ENCODE results near the gene AMZ1. TPM values are rescaled to one million over a fixed set of nuclear protein-coding genes. Genes with fewer than 3 reads are reported as not detected.
"Not testable (repeated sequence)": the region's sequence is repeated elsewhere in the genome, so short reads cannot be mapped to it uniquely, and the experiment has no call there.

Gene AMZ1
- total RNA-seq, 1 donor from 2014 or later: 1.2 TPM

DNA sequence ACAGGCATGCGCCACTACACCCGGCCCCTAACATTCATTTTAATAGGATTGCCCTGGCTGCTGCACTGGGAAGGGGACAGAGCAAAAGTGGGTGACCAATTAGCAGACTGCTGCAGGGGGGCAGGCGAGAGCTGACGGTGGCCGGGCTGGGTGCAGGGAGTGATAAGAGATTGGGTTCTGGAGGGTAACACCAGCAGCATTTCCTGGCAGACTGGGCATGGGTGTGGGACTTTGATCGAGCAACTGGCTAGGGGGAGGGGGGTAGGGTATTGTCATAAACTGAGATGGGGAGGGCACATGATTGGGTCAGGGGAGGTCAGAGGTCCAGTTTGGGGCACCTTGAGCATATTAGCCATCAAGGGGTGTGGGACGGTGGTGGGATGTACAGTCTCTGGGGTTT lies 20.2 kb upstream of the AMZ1 start:
- H3K27ac Mint-ChIP-seq: no peak overlapping the region
- no peak for DNase-seq (ENCODE audit: extremely low spot score, unreplicated experiment)
- H3K36me3 Mint-ChIP-seq: no peaks in the 10 kb centered on the region
- TF ChIP-seq, protein P1, sequence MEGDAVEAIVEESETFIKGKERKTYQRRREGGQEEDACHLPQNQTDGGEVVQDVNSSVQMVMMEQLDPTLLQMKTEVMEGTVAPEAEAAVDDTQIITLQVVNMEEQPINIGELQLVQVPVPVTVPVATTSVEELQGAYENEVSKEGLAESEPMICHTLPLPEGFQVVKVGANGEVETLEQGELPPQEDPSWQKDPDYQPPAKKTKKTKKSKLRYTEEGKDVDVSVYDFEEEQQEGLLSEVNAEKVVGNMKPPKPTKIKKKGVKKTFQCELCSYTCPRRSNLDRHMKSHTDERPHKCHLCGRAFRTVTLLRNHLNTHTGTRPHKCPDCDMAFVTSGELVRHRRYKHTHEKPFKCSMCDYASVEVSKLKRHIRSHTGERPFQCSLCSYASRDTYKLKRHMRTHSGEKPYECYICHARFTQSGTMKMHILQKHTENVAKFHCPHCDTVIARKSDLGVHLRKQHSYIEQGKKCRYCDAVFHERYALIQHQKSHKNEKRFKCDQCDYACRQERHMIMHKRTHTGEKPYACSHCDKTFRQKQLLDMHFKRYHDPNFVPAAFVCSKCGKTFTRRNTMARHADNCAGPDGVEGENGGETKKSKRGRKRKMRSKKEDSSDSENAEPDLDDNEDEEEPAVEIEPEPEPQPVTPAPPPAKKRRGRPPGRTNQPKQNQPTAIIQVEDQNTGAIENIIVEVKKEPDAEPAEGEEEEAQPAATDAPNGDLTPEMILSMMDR (conservative IDR thresholded peaks at IDR 0.05): no peak
- peaks cover 14% of the 10 kb centered on the region for H3K27me3 Mint-ChIP-seq
- H3K9me3 Mint-ChIP-seq: no peaks in the 10 kb centered on the region
- no peak overlapping the region for H3K4me3 Mint-ChIP-seq
- H3K4me1 Mint-ChIP-seq (ENCODE audit: unreplicated experiment): no peaks in the 10 kb centered on the region

DNA sequence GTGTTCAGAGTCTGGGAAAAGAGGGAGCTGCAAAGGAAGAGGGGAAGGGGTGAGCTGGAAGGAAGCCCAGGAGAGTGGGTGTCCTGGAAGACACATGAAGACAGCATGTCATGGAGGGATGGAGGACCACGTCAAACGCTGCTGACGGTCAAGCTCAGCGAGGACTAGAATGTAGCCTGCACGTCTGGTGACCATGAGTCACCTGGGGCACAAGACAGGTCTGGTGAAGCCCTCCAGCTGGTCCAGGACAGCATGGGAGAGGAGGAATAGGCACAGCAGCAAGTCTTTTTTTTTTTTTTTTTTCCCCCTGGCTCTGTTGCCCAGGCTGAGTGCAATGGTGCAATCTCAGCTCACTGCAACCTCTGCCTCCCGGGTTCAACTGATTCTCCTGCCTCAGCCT lies 19.6 kb upstream of the AMZ1 start:
- Mint-ChIP-seq H3K9me3 (no peaks in the 10 kb centered on the region), H3K27me3 (peaks cover 14% of the 10 kb centered on the region), H3K4me3 (peak overlapping the region; percentile 5), H3K27ac (no peak overlapping the region), H3K4me1 (ENCODE audit: unreplicated experiment) (no peaks in the 10 kb centered on the region), H3K36me3 (no peaks in the 10 kb centered on the region)
- DNase-seq (ENCODE audit: extremely low spot score, unreplicated experiment): no peak
- TF ChIP-seq, protein P1 (conservative IDR thresholded peaks at IDR 0.05): no peak

DNA sequence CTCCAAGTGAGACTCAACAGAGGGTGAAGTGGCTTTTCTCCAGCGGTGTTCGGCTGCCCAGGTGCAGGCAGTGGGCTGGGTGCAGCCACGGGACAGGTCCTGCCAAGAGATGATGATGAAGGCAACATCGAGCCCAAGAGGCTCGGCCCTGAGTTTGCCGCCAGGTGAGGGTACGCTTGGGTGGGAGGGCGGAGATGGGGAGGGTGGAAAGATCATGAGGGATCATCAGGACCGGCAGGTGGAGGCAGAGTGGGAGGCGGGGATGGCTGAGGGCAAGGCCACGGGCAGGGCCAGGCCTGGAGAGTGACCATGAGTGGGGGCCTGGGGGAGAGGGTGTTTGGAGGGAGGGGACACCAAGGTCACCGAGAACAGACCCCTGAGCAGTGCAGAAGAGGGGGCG lies 17.8 kb upstream of the AMZ1 start:
- no peak for DNase-seq (ENCODE audit: extremely low spot score, unreplicated experiment)
- Mint-ChIP-seq H3K9me3 (peaks cover 5% of the 10 kb centered on the region), H3K27ac (peak overlapping the region; percentile 64), H3K27me3 (peaks cover 14% of the 10 kb centered on the region), H3K4me1 (ENCODE audit: unreplicated experiment) (no peaks in the 10 kb centered on the region), H3K36me3 (no peaks in the 10 kb centered on the region), H3K4me3 (no peak overlapping the region)
- TF ChIP-seq, protein P1 (conservative IDR thresholded peaks at IDR 0.05): no peak

DNA sequence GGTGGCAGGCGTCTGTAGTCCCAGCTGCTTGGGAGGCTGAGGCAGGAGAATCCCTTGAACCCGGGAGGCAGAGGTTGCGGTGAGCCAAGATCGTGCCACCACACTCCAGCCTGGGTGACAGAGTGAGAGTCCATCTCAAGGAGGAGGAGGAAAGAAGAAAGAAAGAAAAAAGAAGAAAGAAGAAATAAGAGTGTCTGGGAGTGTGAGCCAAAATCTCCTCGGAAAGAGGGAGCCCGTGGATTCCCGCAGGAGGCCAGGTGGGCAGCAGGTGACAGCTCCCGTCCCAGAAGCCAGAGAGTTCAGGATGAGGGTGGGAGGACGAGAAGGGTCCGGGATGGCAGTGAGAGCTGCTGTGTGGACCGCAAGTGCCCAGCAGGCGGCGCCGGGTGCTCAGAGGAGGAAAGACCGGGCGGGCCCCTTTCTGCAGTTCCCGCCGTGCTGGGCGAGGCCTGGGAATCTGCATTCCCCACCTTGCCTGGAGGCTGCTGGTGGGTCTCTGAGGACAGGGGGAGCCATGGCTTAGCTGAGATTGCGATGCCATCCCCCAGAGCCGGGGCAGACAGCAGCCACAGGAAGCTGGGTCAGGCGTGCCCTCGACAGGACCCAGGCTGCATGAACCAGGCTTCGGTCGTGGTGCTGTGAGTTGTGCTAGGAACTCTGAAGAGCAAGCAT lies 17.1 kb upstream of the AMZ1 start:
- Mint-ChIP-seq H3K4me1 (ENCODE audit: unreplicated experiment) (no peaks in the 10 kb centered on the region), H3K36me3 (no peaks in the 10 kb centered on the region), H3K4me3 (no peak overlapping the region), H3K9me3 (peaks cover 5% of the 10 kb centered on the region), H3K27me3 (peaks cover 14% of the 10 kb centered on the region), H3K27ac (no peak overlapping the region)
- TF ChIP-seq, protein P1 (conservative IDR thresholded peaks at IDR 0.05): peak; percentile 87
- DNase-seq (ENCODE audit: extremely low spot score, unreplicated experiment): peak; percentile 77

DNA sequence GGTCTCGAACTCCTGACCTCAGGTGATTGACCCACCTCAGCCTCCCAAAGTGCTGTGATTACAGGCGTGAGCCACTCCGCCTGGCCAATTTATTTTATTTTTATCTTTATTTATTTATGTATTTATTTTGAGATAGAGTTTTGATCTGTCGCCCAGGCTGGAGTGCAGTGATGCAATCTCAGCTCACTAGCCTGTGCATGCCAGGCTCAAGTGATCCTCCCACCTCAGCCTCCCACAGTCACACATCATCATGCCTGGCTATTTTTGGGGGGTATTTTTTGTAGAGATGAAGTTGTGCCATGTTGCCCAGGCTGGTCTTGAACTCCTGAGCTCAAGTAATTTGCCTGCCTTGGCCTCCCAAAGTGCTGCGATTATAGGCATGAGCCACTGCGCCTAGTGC lies 14.8 kb upstream of the AMZ1 start:
- H3K4me1 Mint-ChIP-seq (ENCODE audit: unreplicated experiment); H3K4me3 Mint-ChIP-seq; H3K27ac Mint-ChIP-seq; H3K9me3 Mint-ChIP-seq; H3K36me3 Mint-ChIP-seq; DNase-seq (ENCODE audit: extremely low spot score, unreplicated experiment): not testable (repeated sequence)
- peaks cover 12% of the 10 kb centered on the region for H3K27me3 Mint-ChIP-seq

DNA sequence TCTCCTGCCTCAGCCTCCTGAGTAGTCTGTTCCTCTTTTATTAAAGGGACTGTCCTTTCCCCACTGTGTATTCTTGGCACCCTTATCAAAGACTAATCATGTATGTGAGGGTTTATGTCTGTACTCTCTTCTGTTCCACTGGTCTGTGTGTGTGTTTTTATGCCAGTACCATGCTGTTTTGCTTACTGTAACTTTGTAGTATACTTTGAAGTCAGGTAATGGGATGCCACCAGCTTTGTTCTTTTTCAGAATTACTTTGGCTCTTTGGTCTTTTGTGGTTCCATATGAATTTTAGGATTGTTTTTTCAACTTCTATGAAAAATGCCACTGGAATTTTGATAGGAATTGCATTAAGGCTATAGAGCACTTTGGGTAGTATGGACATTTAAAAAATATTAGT lies 14.1 kb upstream of the AMZ1 start:
- Mint-ChIP-seq H3K4me3 (no peak overlapping the region), H3K27ac (no peak overlapping the region), H3K4me1 (ENCODE audit: unreplicated experiment) (no peaks in the 10 kb centered on the region), H3K27me3 (peaks cover 11% of the 10 kb centered on the region), H3K36me3 (no peaks in the 10 kb centered on the region), H3K9me3 (peaks cover 5% of the 10 kb centered on the region)
- TF ChIP-seq, protein P1 (conservative IDR thresholded peaks at IDR 0.05): no peak
- no peak for DNase-seq (ENCODE audit: extremely low spot score, unreplicated experiment)
